Tibial nerve (tissue), 4 donors: ENCODE measurements around the gene USP20. TPM values are rescaled to one million over a fixed set of nuclear protein-coding genes. Genes with fewer than 3 reads are reported as not detected.
"Not testable (repeated sequence)": the region's sequence is repeated elsewhere in the genome, so short reads cannot be mapped to it uniquely, and the experiment has no call there.

ENCODE experiments used
- DNase-seq, 2 donors: peaks; one replicate each; pipeline ENCODE4 v3.0.0-alpha.2; 2019; ENCODE audit warnings: low spot score in 2 of 2
- H3K27ac ChIP-seq, 4 donors: fragments of 200-600 bp; sonication (generic) in 3 of 4; one replicate each; pipeline ENCODE4 v1.5.1; 2017 to 2019; ENCODE audit warnings: mild to moderate bottlenecking in 1 of 4
- H3K27me3 ChIP-seq, 2 donors: fragments of 200-600 bp; sonication (generic) in 1 of 2; one replicate each; pipeline versions ENCODE4 v1.5.1 to v1.6.0; 2017 to 2019
- H3K36me3 ChIP-seq, 3 donors: fragments of 200-600 bp; sonication (generic); one replicate each; pipeline ENCODE4 v1.5.1; 2018 to 2019
- H3K4me1 ChIP-seq, 4 donors: fragments of 200-600 bp; sonication (generic) in 3 of 4; one replicate each; pipeline ENCODE4 v1.5.1; 2017 to 2019
- H3K4me3 ChIP-seq, 4 donors: fragments of 200-600 bp; sonication (generic) in 3 of 4; one replicate each; pipeline ENCODE4 v1.5.1; 2017 to 2019; ENCODE audit warnings: mild to moderate bottlenecking in 1 of 4, moderate library complexity in 1 of 4
- H3K9me3 ChIP-seq, 4 donors: fragments of 200-600 bp; sonication (generic) in 3 of 4; one replicate each; pipeline ENCODE4 v1.5.1; 2017 to 2019
- EP300 ChIP-seq, 2 donors: sonication (generic); formaldehyde crosslinking; IDR thresholded peaks; one replicate each; pipeline ENCODE4 v1.6.1; 2017; ENCODE audit warnings: antibody characterized with exemption in 2 of 2, mild to moderate bottlenecking in 1 of 2
- POLR2A ChIP-seq, 2 donors: fragments of 450-650 bp; IDR thresholded peaks; one replicate each; pipeline ENCODE4 v1.6.1; 2017; ENCODE audit warnings: antibody characterized with exemption in 2 of 2, mild to moderate bottlenecking in 2 of 2, moderate library complexity in 2 of 2
- WGBS, 2 donors: methylation state at CpG; one replicate each; pipeline ENCODE4 v1.1.5; 2018; 5-methylcytosine and 5-hydroxymethylcytosine counted together
- total RNA-seq, 4 donors: library from RNA; depleted of rRNA; stranded (reverse); fragments of >200 nt; gene quantifications; one replicate each; pipeline ENCODE4 v1.1.0, GENCODE V29; 2016
- TF ChIP-seq, protein P1 (sequence below), 5 experiments: fragments of 200-600 bp in 3 of 5; fragments of 450-650 bp in 2 of 5; sonication (generic) in 3 of 5; IDR thresholded peaks; one replicate each; pipeline ENCODE4 v1.5.1; 2016 to 2019; ENCODE audit warnings: antibody characterized with exemption in 5 of 5, mild to moderate bottlenecking in 3 of 5, moderate library complexity in 2 of 5

Gene USP20
- total RNA-seq, 4 donors from 2014 or later: 20.1 to 50.1 (median 24.1) TPM

DNA sequence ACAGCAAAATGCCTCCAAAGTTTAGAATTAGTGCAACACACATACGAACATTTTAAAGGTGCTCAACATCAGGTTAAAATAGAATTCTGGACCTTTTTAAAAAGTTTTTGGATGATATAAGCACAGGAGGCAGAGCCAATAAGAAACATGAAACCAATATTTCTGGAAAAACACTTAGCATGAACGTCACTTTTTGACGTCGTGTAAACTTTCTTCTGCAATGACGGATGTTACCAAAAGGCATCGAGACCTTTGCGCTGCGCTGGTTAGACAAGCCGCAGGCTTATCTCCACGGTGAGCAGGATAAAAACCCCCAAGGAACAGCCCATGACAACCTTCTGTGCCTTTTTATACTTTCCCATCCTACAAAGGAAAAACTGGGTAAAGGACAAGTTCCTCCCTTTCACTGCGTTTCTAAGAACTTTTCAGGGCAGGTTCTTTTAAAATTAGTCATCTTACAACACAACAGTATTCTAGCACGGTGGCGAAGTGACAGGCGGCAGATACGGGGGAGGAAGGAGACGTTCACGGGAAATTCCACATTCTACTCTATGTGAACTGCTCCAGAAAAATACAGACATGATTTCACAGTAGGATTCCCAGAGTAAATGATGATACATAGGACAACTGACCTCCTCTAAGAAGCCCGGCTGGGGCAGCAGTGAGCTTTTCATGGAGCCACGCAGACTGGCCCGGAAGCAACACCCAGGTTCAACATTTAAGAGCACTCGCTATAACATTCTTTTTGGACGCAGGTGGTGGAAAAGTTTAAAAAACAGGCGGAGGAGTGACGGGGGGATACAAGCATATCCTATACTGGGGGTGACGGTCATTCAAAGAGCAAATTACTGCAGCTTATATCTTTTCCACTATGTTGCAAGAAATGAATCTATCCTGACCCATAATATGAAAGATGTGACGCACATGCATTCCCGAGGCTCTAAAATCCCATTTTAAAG lies 52.4 kb downstream of the USP20 start:
- 63 to 64% methylated on average over 27 of the region's 27 CpGs for WGBS, 2 donors
- H3K27me3 ChIP-seq: no peaks in the 10 kb centered on the region
- H3K9me3 ChIP-seq: no peaks in the 10 kb centered on the region
- peaks cover 0 to 26% (median 0%) of the 10 kb centered on the region in 3 donors for H3K36me3 ChIP-seq
- TF ChIP-seq POLR2A (IDR thresholded peaks at IDR 0.05): no peak
- TF ChIP-seq, protein P1, sequence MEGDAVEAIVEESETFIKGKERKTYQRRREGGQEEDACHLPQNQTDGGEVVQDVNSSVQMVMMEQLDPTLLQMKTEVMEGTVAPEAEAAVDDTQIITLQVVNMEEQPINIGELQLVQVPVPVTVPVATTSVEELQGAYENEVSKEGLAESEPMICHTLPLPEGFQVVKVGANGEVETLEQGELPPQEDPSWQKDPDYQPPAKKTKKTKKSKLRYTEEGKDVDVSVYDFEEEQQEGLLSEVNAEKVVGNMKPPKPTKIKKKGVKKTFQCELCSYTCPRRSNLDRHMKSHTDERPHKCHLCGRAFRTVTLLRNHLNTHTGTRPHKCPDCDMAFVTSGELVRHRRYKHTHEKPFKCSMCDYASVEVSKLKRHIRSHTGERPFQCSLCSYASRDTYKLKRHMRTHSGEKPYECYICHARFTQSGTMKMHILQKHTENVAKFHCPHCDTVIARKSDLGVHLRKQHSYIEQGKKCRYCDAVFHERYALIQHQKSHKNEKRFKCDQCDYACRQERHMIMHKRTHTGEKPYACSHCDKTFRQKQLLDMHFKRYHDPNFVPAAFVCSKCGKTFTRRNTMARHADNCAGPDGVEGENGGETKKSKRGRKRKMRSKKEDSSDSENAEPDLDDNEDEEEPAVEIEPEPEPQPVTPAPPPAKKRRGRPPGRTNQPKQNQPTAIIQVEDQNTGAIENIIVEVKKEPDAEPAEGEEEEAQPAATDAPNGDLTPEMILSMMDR (IDR thresholded peaks at IDR 0.05): no peak
- TF ChIP-seq EP300 (IDR thresholded peaks at IDR 0.05): no peak
- peak overlapping the region in 1 of 4 donors; percentile 21 for H3K4me3 ChIP-seq
- DNase-seq: no peak
- H3K27ac ChIP-seq: peak overlapping the region in 3 of 4 donors; percentile 85 to 90 (median 88)
- peaks cover 0 to 69% (median 45%) of the 10 kb centered on the region in 4 donors for H3K4me1 ChIP-seq

DNA sequence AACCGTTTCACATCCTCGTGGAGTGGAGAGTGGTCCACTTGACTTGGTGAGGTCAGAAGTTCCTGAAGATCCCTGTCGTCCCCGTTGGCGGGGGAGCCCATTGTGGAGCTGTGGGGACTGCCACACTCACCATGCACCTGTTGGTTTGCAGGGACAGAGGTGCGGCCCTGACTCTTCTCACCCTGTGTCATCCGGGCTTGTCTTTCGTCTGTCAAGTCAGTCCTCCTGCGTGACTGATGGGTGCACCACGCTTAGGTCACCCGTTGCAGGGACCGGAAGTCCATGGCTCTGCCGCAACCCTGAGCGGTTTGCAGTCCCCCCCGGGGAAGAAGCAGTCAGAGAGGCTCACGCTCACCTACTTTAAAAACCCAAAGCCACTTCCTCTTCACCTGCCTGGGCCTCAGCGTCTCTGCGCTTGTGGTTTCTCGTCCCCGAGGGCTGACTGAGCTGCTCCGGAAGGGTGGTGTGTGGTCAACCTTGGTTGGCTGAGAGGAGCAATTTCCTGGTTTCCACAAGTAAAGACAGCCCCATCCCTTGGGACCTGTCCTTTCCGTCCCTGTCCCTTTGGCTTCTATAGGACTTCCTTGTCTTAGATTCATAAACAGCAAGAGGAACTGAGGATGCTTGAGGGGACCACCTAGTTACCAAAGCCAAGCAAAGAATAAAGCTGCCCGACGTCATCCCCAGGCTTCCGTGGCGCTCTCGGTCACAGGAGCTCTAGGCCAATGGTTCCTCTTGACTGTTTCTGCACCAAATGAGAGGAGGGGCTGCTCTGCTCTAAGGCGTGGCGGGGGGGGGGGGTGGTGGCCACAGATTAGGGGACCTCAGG lies 53.2 kb downstream of the USP20 start:
- WGBS, 2 donors: 63 to 70% methylated on average over 28 to 29 of the region's 29 CpGs
- peak overlapping the region in 1 of 4 donors; percentile 21 for H3K4me3 ChIP-seq
- H3K27me3 ChIP-seq: no peaks in the 10 kb centered on the region
- DNase-seq: no peak
- no peaks in the 10 kb centered on the region for H3K9me3 ChIP-seq
- H3K27ac ChIP-seq: peak overlapping the region in 3 of 4 donors; percentile 85 to 90 (median 88)
- TF ChIP-seq POLR2A (IDR thresholded peaks at IDR 0.05): no peak
- TF ChIP-seq EP300 (IDR thresholded peaks at IDR 0.05): no peak
- TF ChIP-seq, protein P1 (IDR thresholded peaks at IDR 0.05): no peak
- peaks cover 0 to 74% (median 47%) of the 10 kb centered on the region in 4 donors for H3K4me1 ChIP-seq
- peaks cover 0 to 26% (median 0%) of the 10 kb centered on the region in 3 donors for H3K36me3 ChIP-seq

DNA sequence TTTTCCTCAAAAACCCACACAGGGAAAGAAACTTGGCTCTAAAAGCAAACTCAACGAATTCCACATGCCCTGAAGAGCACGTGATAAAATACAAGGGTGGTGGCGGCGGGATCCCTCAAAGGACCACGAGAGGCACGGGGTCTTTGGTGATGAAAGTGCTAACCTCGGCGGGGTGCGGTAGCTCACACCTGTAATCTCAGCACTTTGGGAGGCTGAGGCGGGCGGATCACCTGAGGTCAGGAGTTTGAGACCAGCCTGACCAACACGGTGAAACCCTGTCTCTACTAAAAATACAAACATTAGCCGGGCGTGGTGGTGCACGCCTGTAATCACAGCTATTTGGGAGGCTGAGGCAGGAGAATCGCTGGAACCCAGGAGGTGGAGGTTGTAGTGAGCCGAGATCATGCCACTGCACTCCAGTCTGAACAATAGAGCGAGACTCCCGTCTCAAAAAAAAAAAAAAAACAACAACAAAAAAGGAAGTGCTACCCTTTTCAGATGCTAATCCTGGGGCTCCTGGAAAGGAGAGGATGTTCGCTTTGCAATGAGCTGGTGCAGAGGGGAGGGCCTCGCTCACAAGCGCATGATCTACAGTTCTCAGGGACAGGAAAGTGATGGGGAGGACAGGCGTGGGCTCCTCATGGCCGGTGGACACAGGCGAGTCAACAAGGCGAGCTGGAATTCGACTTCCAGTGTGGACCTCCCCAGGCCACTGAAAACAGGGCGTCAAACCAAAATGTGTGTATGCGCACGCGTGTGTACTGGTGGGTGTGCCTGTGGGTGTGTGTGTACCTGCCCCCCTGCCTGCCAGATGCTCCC lies 54.1 kb downstream of the USP20 start:
- no peak for DNase-seq
- H3K27ac ChIP-seq: peak overlapping the region in 3 of 4 donors; percentile 75 to 88 (median 85)
- H3K4me1 ChIP-seq: peaks cover 0 to 67% (median 43%) of the 10 kb centered on the region in 4 donors
- WGBS, 2 donors: 88 to 90% methylated on average over 31 of the region's 31 CpGs
- H3K36me3 ChIP-seq: peaks cover 0 to 34% (median 0%) of the 10 kb centered on the region in 3 donors
- TF ChIP-seq POLR2A (IDR thresholded peaks at IDR 0.05): no peak
- TF ChIP-seq, protein P1 (IDR thresholded peaks at IDR 0.05): no peak
- no peak for TF ChIP-seq EP300 (IDR thresholded peaks at IDR 0.05)
- no peaks in the 10 kb centered on the region for H3K9me3 ChIP-seq
- no peaks in the 10 kb centered on the region for H3K27me3 ChIP-seq
- H3K4me3 ChIP-seq: no peak overlapping the region

DNA sequence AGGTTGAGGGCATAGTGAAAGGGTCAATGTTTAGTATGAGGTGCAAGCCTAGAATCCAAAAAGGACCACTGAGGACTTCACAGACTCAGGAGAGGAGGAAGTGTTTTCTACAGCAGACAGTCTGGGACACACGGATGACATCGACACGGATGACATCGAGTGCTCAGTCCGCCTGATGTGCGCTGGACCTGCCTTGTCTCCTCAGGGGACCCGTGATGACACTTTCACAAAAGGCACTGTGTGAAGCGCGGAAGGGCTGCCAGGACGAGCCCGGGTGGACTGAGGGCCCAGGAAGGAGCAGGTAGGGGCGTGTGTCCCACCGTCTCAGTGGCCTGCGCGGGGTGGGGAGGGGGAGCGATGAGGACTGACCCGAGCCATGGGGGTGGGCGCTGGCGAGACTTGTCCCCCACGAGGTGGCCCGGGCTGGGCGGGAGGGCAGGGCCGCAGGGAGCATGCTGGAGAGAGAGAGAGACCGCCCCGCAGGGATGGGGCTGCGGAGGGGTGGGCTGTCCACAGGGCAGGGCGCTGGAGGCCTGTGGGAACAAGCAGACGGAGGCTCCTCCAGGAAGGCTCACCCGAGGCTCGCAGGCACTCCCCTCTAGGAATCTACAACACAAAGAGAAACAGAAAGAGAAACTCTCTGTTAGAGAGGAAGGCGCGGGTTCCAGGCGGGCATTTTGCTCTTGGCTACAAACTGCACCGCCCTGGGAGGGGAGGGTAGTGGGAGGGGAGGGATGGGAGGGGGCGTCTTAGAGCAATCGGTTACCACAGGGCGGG lies 54.9 kb downstream of the USP20 start:
- TF ChIP-seq, protein P1 (IDR thresholded peaks at IDR 0.05): no peak
- no peak for TF ChIP-seq POLR2A (IDR thresholded peaks at IDR 0.05)
- TF ChIP-seq EP300 (IDR thresholded peaks at IDR 0.05): no peak
- Histone ChIP-seq H3K36me3 (peaks cover 0 to 42% (median 0%) of the 10 kb centered on the region in 3 donors), H3K4me3 (peak overlapping the region in 2 of 4 donors; percentile 18 to 37), H3K27ac (peak overlapping the region; percentile 31 to 85 (median 74)), H3K27me3 (no peaks in the 10 kb centered on the region), H3K9me3 (no peaks in the 10 kb centered on the region), H3K4me1 (peaks cover 0 to 59% (median 36%) of the 10 kb centered on the region in 4 donors)
- WGBS, 2 donors: 61 to 64% methylated on average over 31 to 37 of the region's 37 CpGs
- no peak for DNase-seq

DNA sequence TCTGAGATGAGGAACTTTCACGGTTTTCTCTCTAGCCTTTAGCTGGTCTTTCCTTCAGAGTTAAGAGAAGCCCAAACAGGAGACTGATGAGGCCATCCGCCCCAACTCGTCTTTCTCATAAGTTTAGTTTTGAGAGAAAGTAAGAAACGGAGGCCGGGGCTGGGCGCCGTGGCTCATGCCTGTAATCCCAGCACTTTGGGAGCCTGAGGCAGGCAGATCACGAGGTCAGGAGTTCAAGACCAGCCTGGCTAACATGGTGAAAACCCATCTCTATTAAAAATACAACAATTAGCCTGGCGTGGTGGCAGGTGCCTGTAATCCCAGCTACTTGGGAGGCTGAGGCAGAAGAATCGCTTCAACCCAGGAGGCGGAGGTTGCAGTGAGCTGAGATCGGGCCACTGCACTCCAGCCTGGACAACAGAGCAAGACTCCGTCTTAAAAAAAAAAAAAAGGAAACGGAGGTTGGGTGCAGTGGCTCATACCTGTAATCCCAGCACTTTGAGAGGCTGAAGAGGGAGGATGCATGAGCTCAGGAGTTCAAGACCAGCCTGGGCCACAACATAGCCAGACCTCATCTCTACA lies 55.6 kb downstream of the USP20 start:
- H3K36me3 ChIP-seq: peaks cover 0 to 49% (median 0%) of the 10 kb centered on the region in 3 donors
- not testable (repeated sequence) for DNase-seq, H3K27me3 ChIP-seq, H3K9me3 ChIP-seq
- peaks cover 0 to 52% (median 32%) of the 10 kb centered on the region in 4 donors for H3K4me1 ChIP-seq
- WGBS, 2 donors: 79 to 83% methylated on average over 14 of the region's 14 CpGs
- H3K4me3 ChIP-seq: peak overlapping the region in 2 of 4 donors; percentile 18 to 37
- peak overlapping the region; percentile 31 to 85 (median 74) for H3K27ac ChIP-seq
